GM21529 (cell line): ENCODE results near the gene PARD3.

Experiments
- ATAC-seq: cut with Tn5 transposase; IDR thresholded peaks from one replicate; pipeline ENCODE4 v1.9.1; 2021; ENCODE audit not compliant: unreplicated experiment

Gene PARD3

DNA sequence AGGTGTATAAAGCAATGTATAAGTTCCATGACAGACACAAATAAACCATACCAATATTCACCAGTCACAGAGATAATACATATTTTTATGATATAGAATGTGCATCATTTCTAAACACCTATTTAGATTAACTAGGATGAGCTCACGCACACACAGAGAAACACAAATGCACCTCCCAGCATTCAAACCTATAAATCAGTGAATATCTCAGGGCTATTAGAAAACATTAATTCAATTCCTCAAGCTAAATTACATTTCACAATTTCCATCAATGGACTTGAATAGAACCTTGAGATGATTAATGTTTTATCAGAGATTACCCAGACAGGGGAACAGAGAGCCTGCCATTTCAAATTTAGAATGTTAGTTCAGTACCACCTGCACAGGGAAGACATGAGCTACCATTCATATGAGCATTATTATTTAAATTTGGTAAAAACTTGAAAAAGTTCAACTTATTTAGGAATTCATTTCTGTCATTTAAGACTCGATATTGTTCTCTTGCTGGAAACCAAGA, 221.7 kb downstream of the PARD3 start:
- ATAC-seq: no peak

DNA sequence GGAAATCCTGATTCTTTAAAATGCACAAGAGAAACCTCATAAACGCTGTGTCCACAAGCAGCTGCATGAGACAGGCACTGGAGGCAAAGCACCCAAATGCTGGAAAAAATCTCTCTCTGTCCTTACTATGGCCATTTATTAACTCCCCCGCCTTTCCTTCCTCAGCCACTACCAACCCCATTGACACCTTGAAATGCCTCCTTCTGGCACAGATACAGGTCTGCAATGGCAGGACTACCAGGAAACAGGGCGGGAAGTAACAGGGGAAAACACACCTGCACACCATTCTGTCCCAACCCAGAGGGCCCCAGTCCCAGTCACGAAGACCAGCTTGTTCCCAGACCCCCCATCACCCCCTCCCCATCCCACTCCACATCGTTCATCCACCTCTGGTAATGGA, 224.3 kb downstream of the PARD3 start:
- no peak for ATAC-seq

GRCh38 chr10:34589275-34589674, 225.8 kb downstream of the PARD3 start:
- ATAC-seq: no peak

DNA sequence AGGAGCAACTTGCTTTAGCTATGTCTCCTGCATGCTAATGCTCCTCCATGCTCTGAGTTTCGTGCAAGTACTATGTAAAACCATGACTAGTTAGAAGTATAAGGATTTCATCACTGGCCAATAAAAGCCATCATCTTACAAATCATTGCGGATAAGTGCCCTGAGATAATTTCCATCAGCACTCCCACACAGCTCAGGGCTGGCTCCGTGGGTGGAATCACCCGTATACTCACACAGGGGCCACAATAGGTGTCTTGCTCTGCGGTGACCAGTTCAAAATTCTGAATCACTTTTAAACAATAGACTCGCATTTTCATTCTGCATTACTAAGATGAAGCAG, 227.4 kb downstream of the PARD3 start:
- ATAC-seq: no peak

DNA sequence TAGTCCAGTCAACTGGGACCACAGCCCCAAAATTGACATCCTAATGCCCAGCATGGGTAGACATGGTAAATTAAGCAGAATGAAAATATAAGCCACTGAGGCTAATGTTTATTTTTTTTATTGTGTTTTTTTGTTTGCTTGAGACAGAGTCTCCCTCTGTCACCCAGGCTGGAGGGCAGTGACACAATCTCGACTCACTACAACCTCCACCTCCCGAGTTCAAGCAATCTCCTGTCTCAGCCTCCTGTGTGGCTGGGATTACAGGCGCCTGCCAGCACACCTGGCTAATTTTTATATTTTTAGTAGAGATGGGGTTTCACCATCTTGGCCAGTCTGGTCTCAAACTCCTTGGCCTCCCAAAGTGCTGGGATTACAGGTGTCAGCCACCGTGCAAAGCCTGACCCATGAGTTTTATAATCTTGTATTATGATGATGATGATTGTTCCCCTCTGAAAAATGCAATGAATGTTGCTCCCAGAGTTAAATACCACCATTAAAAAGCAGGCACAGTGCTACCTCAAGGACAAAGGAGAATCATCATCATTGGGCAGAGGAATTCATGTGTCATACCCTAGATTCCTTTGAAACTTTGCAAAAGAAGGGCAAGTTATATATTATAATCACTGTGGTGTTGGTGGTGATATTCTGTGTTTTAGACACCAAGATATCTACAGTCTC, 228.0 kb downstream of the PARD3 start:
- ATAC-seq: no peak

- ATAC-seq: no peak
These were observed 229.5 kb downstream of the PARD3 start for GRCh38 chr10:34585422-34586112.

- no peak for ATAC-seq
These were observed 230.9 kb downstream of the PARD3 start for GRCh38 chr10:34584164-34584563.

GRCh38 chr10:34581801-34582532, 233.1 kb downstream of the PARD3 start:
- ATAC-seq: no peak

DNA sequence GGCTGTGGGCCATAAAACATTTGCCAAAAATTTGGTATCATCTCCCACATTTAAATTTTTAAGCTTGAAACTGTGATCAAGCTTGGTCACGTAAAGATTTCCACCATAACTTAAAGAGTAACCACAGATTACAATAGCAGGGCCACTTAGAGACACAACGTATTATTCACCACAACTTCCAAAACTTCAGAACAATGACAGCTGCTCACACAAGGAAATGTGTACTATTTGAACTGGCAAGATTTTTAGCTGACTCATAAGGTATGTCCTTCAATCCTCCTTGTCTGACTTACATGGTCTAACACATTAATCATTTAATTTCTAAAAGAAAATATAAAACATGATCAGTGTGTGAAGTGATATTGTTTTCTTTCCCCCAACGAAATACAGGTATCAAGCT, 234.5 kb downstream of the PARD3 start:
- ATAC-seq: no peak

GRCh38 chr10:34580214-34580613, 234.9 kb downstream of the PARD3 start:
- no peak for ATAC-seq

- ATAC-seq: no peak
These were observed 236.6 kb downstream of the PARD3 start for GRCh38 chr10:34578468-34578867.

DNA sequence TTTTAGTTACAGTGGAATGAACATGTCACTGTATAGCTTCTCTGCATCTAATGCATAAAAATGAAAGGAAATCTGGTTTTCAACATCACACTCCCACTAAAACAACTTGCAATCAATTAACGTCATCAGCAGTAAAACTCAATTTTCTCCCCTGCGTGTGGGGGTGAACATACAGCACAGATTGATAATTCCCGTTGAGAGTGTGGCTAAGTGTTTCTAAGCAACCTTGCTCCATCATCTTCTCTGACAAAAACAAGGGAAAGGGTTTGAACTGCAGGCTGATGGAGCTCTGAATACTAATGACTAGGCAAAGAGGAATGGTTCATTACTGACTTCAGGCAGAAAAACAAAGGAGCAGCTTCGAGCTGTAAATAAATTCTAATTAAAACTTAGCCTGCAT, 238.3 kb downstream of the PARD3 start:
- no peak for ATAC-seq

GRCh38 chr10:34575882-34576281, 239.2 kb downstream of the PARD3 start:
- no peak for ATAC-seq

- ATAC-seq: no peak
These were observed 240.7 kb downstream of the PARD3 start for GRCh38 chr10:34574353-34574934.

- ATAC-seq: no peak
These were observed 244.2 kb downstream of the PARD3 start for GRCh38 chr10:34570887-34571286.

DNA sequence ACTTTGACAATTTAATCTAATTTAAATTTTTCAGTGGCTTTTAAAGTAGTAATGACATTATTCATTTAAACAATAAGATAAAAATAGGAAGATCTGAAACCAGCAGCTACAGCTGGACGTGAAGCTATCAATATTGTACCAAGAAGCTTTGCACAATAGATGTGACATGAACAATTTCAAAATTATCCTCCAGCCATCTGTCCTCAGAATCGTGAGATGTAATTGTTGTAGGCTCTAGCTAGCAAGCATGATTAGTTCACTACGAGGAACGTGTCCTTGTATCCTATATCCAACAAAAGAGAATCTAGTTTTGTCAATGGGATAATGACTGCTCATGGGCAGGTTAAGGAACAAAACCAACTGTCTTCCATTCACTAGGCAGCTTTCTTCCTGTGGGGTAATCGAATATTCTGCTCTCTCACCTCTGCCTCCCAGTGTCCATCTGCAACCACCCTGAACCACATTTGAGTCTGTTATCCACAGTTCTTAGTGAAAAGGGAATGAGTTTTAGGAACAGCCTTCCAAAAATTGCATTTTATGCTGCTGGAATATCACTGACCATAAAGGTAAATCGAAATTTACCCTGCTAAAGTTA, 247.3 kb downstream of the PARD3 start:
- no peak for ATAC-seq

GRCh38 chr10:34565934-34566333, 249.2 kb downstream of the PARD3 start:
- no peak for ATAC-seq

DNA sequence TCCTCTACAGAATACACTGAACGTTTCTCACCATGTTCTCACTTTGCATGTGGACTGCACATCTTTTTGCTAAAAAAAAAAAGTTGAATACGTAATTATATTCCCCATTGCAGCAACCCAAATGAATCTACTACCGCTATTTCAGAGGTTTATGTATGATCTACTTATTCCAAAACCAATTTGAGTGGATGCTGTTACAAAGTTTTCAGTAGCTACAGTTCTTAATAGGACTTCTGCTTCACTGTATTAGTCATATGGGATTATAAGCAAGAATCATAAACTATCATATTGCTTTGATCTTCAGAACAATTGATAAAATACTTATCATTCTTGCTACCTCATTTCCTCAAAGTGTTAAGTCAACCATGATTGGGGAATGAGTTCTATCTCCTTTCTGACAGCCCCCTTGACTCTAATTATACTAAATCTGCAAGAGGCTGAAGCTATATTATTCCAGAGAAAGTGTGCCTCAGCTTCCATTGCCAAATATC, 257.0 kb downstream of the PARD3 start:
- no peak for ATAC-seq

- no peak for ATAC-seq
These were observed 257.9 kb downstream of the PARD3 start for GRCh38 chr10:34557173-34557572.

- no peak for ATAC-seq
These were observed 259.4 kb downstream of the PARD3 start for GRCh38 chr10:34555653-34556052.

- no peak for ATAC-seq
These were observed 261.3 kb downstream of the PARD3 start for GRCh38 chr10:34553747-34554146.
